Activated CD4-positive, alpha-beta memory T cell treated with anti-CD3 and anti-CD28 coated beads for 36 hours (primary cell): ENCODE data around the gene PKN2. TPM values are rescaled to one million over a fixed set of nuclear protein-coding genes. Genes with fewer than 3 reads are reported as not detected.

ENCODE experiments used
- CTCF ChIA-PET: fragments of 350-600 bp; sonication (Branson Sonifier 250); formaldehyde crosslinking; loops from one replicate; lab custom pipeline; 2021; ENCODE audit warnings: antibody characterized with exemption, inconsistent platforms; lab: Charles Lee
- POLR2A ChIA-PET: fragments of 350-600 bp; sonication (Branson Sonifier 250); formaldehyde crosslinking; loops from one replicate; lab custom pipeline; 2021; ENCODE audit warnings: antibody characterized with exemption; lab: Charles Lee
- DNase-seq: peaks from one replicate; pipeline ENCODE4 v3.0.0-alpha.2; 2020
- H3K27ac Mint-ChIP-seq: one replicate; pipeline ENCODE4 v1.8.0; 2021; ENCODE audit warnings: mixed read lengths
- H3K27me3 Mint-ChIP-seq: one replicate; pipeline ENCODE4 v1.8.0; 2021; ENCODE audit warnings: mixed read lengths
- H3K36me3 Mint-ChIP-seq: one replicate; pipeline ENCODE4 v1.8.0; 2021; ENCODE audit warnings: mixed read lengths
- H3K4me1 Mint-ChIP-seq: one replicate; pipeline ENCODE4 v1.8.0; 2021; ENCODE audit warnings: low read depth, mixed read lengths
- H3K4me3 Mint-ChIP-seq: one replicate; pipeline ENCODE4 v1.8.0; 2021; ENCODE audit warnings: mild to moderate bottlenecking, mixed read lengths
- H3K9me3 Mint-ChIP-seq: one replicate; pipeline ENCODE4 v1.8.0; 2021; ENCODE audit warnings: mixed read lengths
- intact Hi-C: fragments of 100-400 bp; cut with micrococcal nuclease; formaldehyde crosslinking; loops from one replicate; pipeline ENCODE4 v1.15.1; 2023
- total RNA-seq, 2 experiments: library from RNA; stranded (reverse); gene quantifications; one replicate each; pipeline ENCODE4 v1.2.3, GENCODE V29; 2021

Gene PKN2
- total RNA-seq: 10 to 100 TPM; 16.2 to 17.9 TPM

DNA sequence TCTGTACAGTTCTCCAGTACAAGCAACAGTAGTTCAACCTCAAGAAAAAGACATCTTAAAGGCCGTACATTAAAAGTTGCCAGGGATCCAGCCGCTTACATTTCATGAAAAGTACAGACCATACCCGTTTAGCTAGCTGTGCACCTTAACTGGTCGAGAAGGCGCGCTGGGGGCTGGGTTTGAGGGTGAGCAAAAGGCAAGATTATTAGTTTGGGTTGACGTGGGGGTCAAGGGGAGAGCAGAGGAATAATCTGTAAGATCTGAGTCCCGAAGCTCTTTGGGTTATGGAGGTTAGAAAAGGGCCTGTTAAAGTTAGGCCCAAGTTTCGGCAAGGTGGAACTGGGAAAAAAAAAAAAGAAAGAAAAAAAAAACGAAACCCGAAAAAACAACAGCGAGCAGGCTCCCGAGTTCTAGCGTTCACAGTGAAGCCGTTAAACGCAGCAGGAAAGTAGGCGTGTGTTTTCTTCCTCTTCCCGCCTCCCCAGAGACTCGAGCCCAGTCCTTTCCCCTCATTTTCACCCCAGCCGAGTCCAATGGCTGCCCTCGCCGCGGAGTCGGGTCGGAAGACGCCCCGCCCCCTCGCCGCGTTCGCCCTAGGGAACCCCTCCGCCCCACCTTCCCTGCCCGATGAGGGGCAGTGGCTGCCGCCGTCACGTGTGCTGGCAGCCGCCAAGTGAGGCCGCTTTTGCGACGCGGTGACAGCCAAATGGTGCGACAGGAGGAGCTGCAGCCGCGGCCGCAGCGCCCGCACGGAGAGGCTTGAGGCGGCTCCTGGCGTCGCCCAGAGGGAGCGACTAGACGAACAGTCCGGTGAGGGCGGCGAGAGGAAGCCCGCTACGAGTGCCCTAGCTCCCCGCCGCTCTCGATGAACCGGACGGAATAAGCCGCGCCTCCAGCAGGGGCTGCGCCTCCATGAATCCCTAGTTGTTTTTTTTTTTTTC is at the start of gene PKN2:
TSS of gene PKN2 (plus strand) at position 733 of the 941 bp plus-strand sequence. CDS start 308 bp downstream, outside the sequence.
- POLR2A ChIA-PET: interaction anchor here (0.8 to 3.8 kb wide), 6 partner anchors 10 to 207 kb away, joined by 3 to 19 read pairs (median 4); partner anchors contain the start of gene GTF2B
- Mint-ChIP-seq H3K36me3 (peaks cover 4% of the 10 kb centered on the region), H3K9me3 (no peaks in the 10 kb centered on the region), H3K27ac (peak within 1 kb of the TSS; percentile 95), H3K27me3 (no peaks in the 10 kb centered on the region), H3K4me1 (peaks cover 22% of the 10 kb centered on the region), H3K4me3 (peak within 1 kb of the TSS; percentile 92)
- CTCF ChIA-PET: interaction anchor here (1.2 to 4.2 kb wide), 7 partner anchors 11 to 208 kb away, joined by 3 to 23 read pairs (median 4); partner anchors contain the start of gene GTF2B
- peak; percentile 98 for DNase-seq
- intact Hi-C loops: loop anchor here (1.0 to 10.0 kb wide), 9 partner anchors 23 to 1770 kb away; partner anchors contain the start of genes GTF2B, HS2ST1, LMO4 and SELENOF

DNA sequence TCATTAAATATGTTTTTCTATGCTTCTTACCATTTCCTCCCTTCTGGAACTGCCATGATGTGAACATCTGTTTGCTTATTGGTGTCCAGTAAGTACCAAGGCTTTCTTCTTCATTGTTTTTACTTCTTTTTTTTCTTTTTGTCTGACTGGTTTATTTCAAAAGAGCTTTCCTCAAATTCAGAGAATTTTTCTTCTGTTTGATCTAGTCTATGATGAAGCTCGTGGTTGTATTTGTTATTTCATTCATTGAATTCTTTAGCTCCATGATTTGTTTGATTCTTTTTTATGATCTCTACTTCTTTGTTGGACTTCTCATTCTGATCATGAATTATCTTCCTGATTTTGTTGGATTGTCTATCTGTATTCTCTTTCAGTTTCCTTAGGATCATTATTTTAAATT is 49.5 kb upstream of the PKN2 start:
- CTCF ChIA-PET: interaction anchor here (0.6 kb wide), 1 partner anchor 19 kb away, joined by 3 read pairs; no protein-coding TSS in a partner anchor
- DNase-seq: no peak
- H3K4me3 Mint-ChIP-seq: no peak overlapping the region
- POLR2A ChIA-PET: no interaction called here
- peaks cover 3% of the 10 kb centered on the region for H3K36me3 Mint-ChIP-seq
- H3K27me3 Mint-ChIP-seq: no peaks in the 10 kb centered on the region
- H3K4me1 Mint-ChIP-seq: no peaks in the 10 kb centered on the region
- intact Hi-C loops: no loop called here
- H3K9me3 Mint-ChIP-seq: peaks cover 31% of the 10 kb centered on the region
- H3K27ac Mint-ChIP-seq: no peak overlapping the region

DNA sequence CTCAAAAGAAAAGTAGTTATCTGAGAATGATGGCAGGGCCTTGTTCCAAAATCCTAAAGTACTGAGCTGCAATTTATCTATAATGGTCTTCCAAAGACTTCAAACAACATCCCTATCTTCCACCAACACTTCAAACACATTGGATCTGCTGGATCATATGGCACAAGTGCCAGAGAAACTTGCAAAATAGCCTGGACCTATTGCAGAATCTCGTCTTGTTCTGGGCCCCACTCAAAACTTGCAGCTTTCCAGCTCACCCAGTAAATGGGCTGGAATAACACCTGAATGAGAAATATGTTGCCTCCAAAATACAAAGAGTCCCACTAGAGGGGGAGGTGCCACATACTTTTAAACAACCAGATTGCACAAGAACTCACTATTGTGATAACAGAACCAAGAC is 44.0 kb upstream of the PKN2 start:
- CTCF ChIA-PET: interaction anchor here (0.7 kb wide), 1 partner anchor 26 kb away, joined by 3 read pairs; no protein-coding TSS in a partner anchor
- Mint-ChIP-seq H3K4me3 (no peak overlapping the region), H3K27ac (no peak overlapping the region), H3K27me3 (peaks cover 10% of the 10 kb centered on the region), H3K9me3 (peaks cover 17% of the 10 kb centered on the region), H3K4me1 (no peaks in the 10 kb centered on the region), H3K36me3 (no peaks in the 10 kb centered on the region)
- no peak for DNase-seq
- POLR2A ChIA-PET: no interaction called here
- intact Hi-C loops: no loop called here

DNA sequence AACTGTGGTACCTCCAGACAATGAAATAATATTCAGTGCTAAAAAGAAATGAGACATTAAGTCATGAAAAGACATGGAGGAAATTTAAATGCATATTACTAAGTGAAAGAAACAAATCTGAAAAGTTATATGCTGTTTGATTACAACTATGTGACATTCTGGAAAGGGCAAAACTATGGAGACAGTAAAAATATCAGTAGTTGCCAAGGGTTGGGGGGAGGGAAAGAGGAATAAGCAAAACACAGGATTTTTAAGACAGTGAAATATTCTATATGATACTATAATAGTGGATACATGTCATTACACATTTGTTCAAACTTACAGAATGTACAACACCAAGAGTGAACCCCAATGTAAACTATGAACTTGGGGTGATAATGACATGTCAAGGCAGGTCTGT is 38.2 kb upstream of the PKN2 start:
- H3K36me3 Mint-ChIP-seq: no peaks in the 10 kb centered on the region
- ChIA-PET CTCF (interaction anchor here (2.6 kb wide), 1 partner anchor 10 kb away, joined by 11 read pairs; no protein-coding TSS in a partner anchor), POLR2A (interaction anchor here (0.7 kb wide), 1 partner anchor 39 kb away, joined by 3 read pairs; no protein-coding TSS in a partner anchor)
- H3K27ac Mint-ChIP-seq: no peak overlapping the region
- H3K4me3 Mint-ChIP-seq: no peak overlapping the region
- no peaks in the 10 kb centered on the region for H3K4me1 Mint-ChIP-seq
- no peak for DNase-seq
- no peaks in the 10 kb centered on the region for H3K9me3 Mint-ChIP-seq
- peaks cover 10% of the 10 kb centered on the region for H3K27me3 Mint-ChIP-seq
- intact Hi-C loops: no loop called here

DNA sequence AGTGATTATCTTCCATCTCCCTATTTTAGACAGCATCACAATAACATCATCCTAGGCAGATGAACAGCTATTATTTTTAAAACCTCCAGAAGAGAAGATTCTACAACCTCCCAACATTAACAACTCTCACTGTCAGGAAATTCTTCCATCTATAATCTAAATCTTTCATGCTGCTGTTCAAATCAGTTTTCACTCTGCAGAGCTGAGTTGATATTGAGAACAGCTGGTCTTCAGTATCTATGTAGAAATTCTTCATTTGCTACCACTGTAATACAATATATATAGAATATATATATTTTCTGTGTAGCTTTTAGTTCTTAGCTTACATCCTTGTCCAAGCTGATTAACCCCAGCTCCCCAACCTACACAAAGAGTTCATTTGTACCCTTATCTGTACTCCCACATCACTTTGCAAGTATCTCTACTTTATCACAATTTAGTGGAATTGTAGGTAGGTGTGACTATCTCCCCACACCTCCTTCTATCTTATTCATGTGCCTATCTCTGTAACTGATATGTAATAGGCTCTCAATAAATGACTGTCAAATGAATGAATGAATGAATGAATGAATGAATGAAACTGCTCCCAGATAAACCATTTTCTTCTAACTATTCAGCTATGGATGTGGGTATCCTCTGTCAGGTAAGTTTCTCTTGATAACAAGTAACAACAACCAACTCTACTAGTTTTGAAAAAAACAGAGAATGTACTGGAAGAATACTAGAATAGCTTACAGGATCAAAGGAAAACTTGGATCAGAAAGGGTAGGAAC is 37.4 kb upstream of the PKN2 start:
- ChIA-PET CTCF (interaction anchor here (0.9 to 2.6 kb wide), 2 partner anchors 9 to 11 kb away, joined by 4 to 11 read pairs; no protein-coding TSS in a partner anchor), POLR2A (interaction anchor here (0.7 kb wide), 1 partner anchor 38 kb away, joined by 3 read pairs; no protein-coding TSS in a partner anchor)
- Mint-ChIP-seq H3K9me3 (no peaks in the 10 kb centered on the region), H3K4me3 (no peak overlapping the region), H3K36me3 (no peaks in the 10 kb centered on the region), H3K4me1 (no peaks in the 10 kb centered on the region), H3K27me3 (peaks cover 8% of the 10 kb centered on the region), H3K27ac (no peak overlapping the region)
- intact Hi-C loops: no loop called here
- DNase-seq: no peak

DNA sequence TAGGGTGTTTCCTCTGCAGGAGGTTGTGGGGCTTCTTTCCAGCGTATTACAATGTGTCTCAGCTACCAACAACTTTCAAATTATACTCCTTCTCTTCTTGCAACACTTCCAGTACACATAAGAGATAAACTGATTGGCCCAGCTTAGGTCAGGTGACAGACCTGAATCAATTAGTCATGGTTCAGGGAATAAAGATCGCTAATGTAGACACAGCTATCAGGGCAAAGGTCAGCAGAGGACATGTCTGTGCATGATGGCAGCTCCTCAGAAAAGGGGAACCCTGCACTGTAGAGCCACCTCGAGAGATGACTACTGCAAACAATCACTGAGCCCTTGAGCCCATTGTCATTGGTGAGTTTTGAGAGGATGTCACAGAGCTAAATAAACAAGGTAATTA is 36.8 kb upstream of the PKN2 start:
- Mint-ChIP-seq H3K4me1 (no peaks in the 10 kb centered on the region), H3K9me3 (no peaks in the 10 kb centered on the region), H3K27ac (no peak overlapping the region), H3K4me3 (no peak overlapping the region), H3K27me3 (peaks cover 5% of the 10 kb centered on the region), H3K36me3 (no peaks in the 10 kb centered on the region)
- ChIA-PET CTCF (interaction anchor here (0.6 to 2.6 kb wide), 2 partner anchors 9 to 225 kb away, joined by 4 to 11 read pairs; no protein-coding TSS in a partner anchor), POLR2A (no interaction called here)
- no peak for DNase-seq
- intact Hi-C loops: no loop called here

DNA sequence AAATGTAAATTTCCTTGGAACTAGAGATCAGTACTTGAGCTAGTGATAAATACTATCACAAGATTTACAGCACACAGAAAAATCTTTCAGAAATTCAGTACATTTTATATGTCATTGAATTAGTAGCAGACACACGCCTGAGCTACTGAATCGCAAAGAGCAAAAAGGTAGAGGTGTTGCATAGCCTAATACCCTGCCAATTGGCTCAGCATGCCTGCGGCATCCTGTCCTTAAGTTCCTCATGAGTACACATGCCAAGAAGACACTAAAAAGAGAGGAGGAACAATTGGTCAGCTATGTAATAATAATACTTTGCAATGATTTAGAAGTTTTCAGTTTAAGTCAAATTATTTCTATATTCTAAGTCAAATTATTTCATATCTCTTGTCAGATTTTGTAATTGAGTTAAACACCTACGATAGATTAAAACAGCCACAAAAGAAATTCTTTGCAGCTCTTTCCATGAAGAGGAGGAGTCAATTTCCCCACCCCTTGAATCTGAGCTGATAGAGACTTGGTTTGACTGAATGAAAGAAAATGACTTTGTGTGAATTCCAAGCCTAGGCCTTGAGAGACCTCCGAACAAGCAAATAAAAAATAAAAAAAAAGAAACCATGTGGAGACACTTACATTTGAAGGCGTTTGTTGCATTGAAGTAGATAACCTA is 36.2 kb upstream of the PKN2 start:
- Mint-ChIP-seq H3K4me3 (no peak overlapping the region), H3K9me3 (no peaks in the 10 kb centered on the region), H3K27me3 (peaks cover 3% of the 10 kb centered on the region), H3K36me3 (no peaks in the 10 kb centered on the region), H3K27ac (no peak overlapping the region), H3K4me1 (no peaks in the 10 kb centered on the region)
- intact Hi-C loops: no loop called here
- ChIA-PET CTCF (interaction anchor here (0.6 to 2.6 kb wide), 2 partner anchors 8 to 224 kb away, joined by 4 to 11 read pairs; no protein-coding TSS in a partner anchor), POLR2A (no interaction called here)
- no peak for DNase-seq

DNA sequence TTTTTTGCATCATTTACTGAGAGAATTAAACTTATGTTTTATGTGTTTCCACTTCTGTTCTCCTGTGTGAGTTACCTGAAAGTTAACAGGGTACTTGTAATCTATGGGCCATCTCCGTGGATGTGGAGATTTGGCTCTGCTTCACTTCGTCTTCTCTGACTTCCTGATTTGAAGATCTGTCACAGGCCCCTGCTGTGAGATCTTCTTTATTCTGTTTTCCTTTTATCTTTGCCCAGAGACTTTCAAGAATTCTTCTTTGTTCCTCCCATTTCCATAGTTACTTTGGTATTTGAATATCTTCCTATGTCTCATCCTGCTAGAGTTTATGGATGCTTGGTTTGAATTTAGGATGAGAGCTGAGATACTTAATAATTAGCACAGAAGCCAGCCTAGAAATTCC is 35.4 kb upstream of the PKN2 start:
- no peak for DNase-seq
- no peaks in the 10 kb centered on the region for H3K4me1 Mint-ChIP-seq
- peaks cover 3% of the 10 kb centered on the region for H3K27me3 Mint-ChIP-seq
- ChIA-PET POLR2A (no interaction called here), CTCF (no interaction called here)
- H3K4me3 Mint-ChIP-seq: no peak overlapping the region
- no peak overlapping the region for H3K27ac Mint-ChIP-seq
- H3K36me3 Mint-ChIP-seq: no peaks in the 10 kb centered on the region
- no peaks in the 10 kb centered on the region for H3K9me3 Mint-ChIP-seq
- intact Hi-C loops: no loop called here

DNA sequence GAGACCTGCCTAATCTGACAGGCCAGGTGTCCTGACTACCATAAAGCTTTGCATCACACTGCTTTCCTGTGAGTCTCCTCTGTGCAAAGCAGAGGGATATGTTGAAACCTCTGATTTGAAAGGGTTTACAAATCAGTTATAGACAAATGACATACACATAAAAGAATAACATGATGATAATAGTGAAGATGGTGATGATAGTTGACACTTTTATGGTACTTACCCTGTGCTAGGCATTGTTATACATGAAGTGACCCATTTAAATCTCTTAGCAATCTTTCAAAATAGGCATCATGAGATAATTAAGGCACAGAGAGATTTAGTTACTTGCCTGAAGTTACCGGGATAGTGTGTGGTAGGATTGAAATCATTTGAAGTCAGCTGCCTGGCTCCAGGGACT is 34.1 kb upstream of the PKN2 start:
- H3K36me3 Mint-ChIP-seq: no peaks in the 10 kb centered on the region
- H3K27me3 Mint-ChIP-seq: peaks cover 2% of the 10 kb centered on the region
- DNase-seq: no peak
- no peak overlapping the region for H3K4me3 Mint-ChIP-seq
- no peaks in the 10 kb centered on the region for H3K9me3 Mint-ChIP-seq
- CTCF ChIA-PET: no interaction called here
- intact Hi-C loops: no loop called here
- H3K27ac Mint-ChIP-seq: no peak overlapping the region
- H3K4me1 Mint-ChIP-seq: no peaks in the 10 kb centered on the region
- POLR2A ChIA-PET: no interaction called here

DNA sequence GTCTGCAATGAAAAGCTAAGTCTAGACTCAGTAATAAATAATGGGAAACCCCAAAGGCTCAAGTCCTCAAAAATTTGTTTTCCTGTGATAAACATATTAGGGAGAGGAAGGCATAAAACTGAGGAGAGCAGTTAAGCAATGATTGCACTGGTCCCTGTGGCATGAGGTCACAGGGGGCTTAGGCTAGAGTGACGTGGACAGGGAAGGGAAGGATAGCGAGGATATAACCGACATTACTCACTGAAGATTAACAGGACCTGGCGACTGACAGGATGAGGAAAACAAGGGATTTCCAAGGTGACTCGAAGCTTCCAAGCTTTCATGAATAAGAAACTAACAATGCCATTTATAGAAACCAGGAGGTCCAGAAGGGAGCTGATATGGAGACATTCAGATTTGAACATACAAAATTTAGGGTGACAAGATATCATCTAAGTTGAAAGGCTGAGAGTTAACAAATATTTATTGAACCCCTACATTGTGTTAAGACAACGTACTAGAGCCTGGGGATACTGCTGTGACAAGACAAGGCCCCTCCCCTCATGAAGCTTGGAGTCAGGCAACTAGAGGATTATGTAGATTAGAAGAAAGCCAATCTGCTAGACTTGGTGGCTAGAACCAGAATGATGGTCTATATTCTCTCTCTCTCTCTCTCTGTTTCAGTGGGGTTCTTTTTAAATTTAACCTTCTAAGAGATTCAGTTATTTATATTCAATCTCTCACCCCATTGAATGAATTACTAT is 33.2 kb upstream of the PKN2 start:
- no peaks in the 10 kb centered on the region for H3K9me3 Mint-ChIP-seq
- DNase-seq: no peak
- CTCF ChIA-PET: interaction anchor here (0.6 kb wide), 1 partner anchor 101 kb away, joined by 3 read pairs; no protein-coding TSS in a partner anchor
- no peaks in the 10 kb centered on the region for H3K36me3 Mint-ChIP-seq
- H3K4me3 Mint-ChIP-seq: no peak overlapping the region
- intact Hi-C loops: no loop called here
- no peak overlapping the region for H3K27ac Mint-ChIP-seq
- no peaks in the 10 kb centered on the region for H3K4me1 Mint-ChIP-seq
- H3K27me3 Mint-ChIP-seq: peaks cover under 1% of the 10 kb centered on the region
- POLR2A ChIA-PET: no interaction called here
